HT-29 (cell line): ENCODE measurements around the gene AMELY. TPM values are rescaled to one million over a fixed set of nuclear protein-coding genes. Genes with fewer than 3 reads are reported as not detected.
"Not testable (repeated sequence)": the region's sequence is repeated elsewhere in the genome, so short reads cannot be mapped to it uniquely, and the experiment has no call there.

ENCODE experiments used
- DNase-seq: peaks from one replicate; pipeline ENCODE4 v3.0.0-alpha.2; 2015; ENCODE audit warnings: low spot score
- total RNA-seq: library from RNA; depleted of rRNA; stranded (reverse); fragments of >200 nt; shearing (Covaris generic); gene quantifications from 2 replicates; pipeline ENCODE4 v1.2.3, GENCODE V29; 2014; rRNA removed

The AMELY gene
- not detected in 2 replicates for total RNA-seq

- no peak for DNase-seq
Measured at GRCh38 chrY:6911253-6911881, at the start of gene AMELY. AMELY (minus strand) TSS chrY:6911752; CDS start chrY:6872608, 39,144 bp downstream.

- no peak for DNase-seq
Measured at GRCh38 chrY:6949947-6950346, 38.4 kb upstream of the AMELY start.

GRCh38 chrY:6948378-6948777 is 36.8 kb upstream of the AMELY start:
- DNase-seq: no peak

- no peak for DNase-seq
Measured at GRCh38 chrY:6947695-6948094, 36.1 kb upstream of the AMELY start.

GRCh38 chrY:6935497-6935896 is 23.9 kb upstream of the AMELY start:
- DNase-seq: no peak

GRCh38 chrY:6931779-6932396 is 20.3 kb upstream of the AMELY start:
- no peak for DNase-seq

- no peak for DNase-seq
Measured at GRCh38 chrY:6929237-6929636, 17.7 kb upstream of the AMELY start.

GRCh38 chrY:6928265-6928664 is 16.7 kb upstream of the AMELY start:
- no peak for DNase-seq

GRCh38 chrY:6921061-6921460 is 9.5 kb upstream of the AMELY start:
- DNase-seq: no peak

- no peak for DNase-seq
Measured at GRCh38 chrY:6913362-6913761, 1.8 kb upstream of the AMELY start.

GRCh38 chrY:6910372-6911252 is 940 bp downstream of the AMELY start, which contains the start of gene TBL1Y:
TBL1Y (plus strand) TSS chrY:6910697; CDS start chrY:7025085, 114,388 bp downstream.
- DNase-seq: no peak

- DNase-seq: no peak
Measured at GRCh38 chrY:6909856-6910255, 1.7 kb downstream of the AMELY start.

- DNase-seq: no peak
Measured at GRCh38 chrY:6909118-6909521, 2.4 kb downstream of the AMELY start.

- not testable (repeated sequence) for DNase-seq
Measured at GRCh38 chrY:6908021-6908420, 3.5 kb downstream of the AMELY start.

GRCh38 chrY:6907591-6907990 is 4.0 kb downstream of the AMELY start:
- DNase-seq: no peak

- DNase-seq: not testable (repeated sequence)
Measured at GRCh38 chrY:6902116-6902515, 9.4 kb downstream of the AMELY start.

GRCh38 chrY:6895236-6895635 is 16.3 kb downstream of the AMELY start:
- no peak for DNase-seq

GRCh38 chrY:6894496-6894895 is 17.1 kb downstream of the AMELY start:
- DNase-seq: no peak

GRCh38 chrY:6849384-6849783 is 62.2 kb downstream of the AMELY start:
- DNase-seq: no peak

- not testable (repeated sequence) for DNase-seq
Measured at GRCh38 chrY:6842650-6843049, 68.9 kb downstream of the AMELY start.
